ENCODE data around the gene PGAP3.

Gene PGAP3

DNA sequence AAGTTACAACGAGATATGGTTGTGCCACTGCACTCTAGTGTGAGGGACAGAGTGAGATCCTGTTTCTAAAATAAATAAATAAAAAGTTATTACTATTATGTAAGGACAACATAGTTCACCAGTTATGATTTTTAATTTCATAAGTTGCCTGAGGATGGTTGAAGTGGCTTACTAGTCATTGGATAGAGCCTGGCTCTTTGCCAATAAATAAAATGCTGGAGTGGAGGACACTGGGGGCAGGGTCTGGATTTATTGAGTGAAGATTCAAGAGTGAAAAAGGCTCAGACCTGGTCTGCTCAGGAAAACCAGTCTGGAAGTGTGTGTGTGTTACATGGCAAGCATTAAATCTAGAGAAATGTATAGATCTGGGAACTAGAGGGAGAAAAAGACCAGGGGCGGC is 48.8 kb downstream of the PGAP3 start:
- H2AFZ ChIP-seq (ENCODE audit: low read length) = no peak overlapping the region
- no peaks in the 10 kb centered on the region for H3F3A ChIP-seq (ENCODE audit: insufficient read depth, low read length)
- no peak for TF ChIP-seq EZH2 (IDR thresholded peaks at IDR 0.05; ENCODE audit: borderline replicate concordance, low read length)
- TF ChIP-seq, protein P1, sequence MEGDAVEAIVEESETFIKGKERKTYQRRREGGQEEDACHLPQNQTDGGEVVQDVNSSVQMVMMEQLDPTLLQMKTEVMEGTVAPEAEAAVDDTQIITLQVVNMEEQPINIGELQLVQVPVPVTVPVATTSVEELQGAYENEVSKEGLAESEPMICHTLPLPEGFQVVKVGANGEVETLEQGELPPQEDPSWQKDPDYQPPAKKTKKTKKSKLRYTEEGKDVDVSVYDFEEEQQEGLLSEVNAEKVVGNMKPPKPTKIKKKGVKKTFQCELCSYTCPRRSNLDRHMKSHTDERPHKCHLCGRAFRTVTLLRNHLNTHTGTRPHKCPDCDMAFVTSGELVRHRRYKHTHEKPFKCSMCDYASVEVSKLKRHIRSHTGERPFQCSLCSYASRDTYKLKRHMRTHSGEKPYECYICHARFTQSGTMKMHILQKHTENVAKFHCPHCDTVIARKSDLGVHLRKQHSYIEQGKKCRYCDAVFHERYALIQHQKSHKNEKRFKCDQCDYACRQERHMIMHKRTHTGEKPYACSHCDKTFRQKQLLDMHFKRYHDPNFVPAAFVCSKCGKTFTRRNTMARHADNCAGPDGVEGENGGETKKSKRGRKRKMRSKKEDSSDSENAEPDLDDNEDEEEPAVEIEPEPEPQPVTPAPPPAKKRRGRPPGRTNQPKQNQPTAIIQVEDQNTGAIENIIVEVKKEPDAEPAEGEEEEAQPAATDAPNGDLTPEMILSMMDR (IDR thresholded peaks at IDR 0.05; ENCODE audit: low read length) = no peak
- no peaks in the 10 kb centered on the region for H3K9me2 ChIP-seq (ENCODE audit: low read depth, low read length)
- no peak overlapping the region for H3K9ac ChIP-seq (ENCODE audit: low read length)
- H3K9me3 ChIP-seq (ENCODE audit: low read length) = no peaks in the 10 kb centered on the region
- H3K36me3 ChIP-seq (ENCODE audit: insufficient read depth, low read length) = no peaks in the 10 kb centered on the region
- H3K27me3 ChIP-seq (ENCODE audit: insufficient read depth, low read length) = no peaks in the 10 kb centered on the region
- H3K4me2 ChIP-seq (ENCODE audit: low read length) = no peak overlapping the region
- peaks cover 28% of the 10 kb centered on the region for H3K4me1 ChIP-seq (ENCODE audit: insufficient read depth, low read length, severe bottlenecking)
- no peaks in the 10 kb centered on the region for H4K20me1 ChIP-seq (ENCODE audit: insufficient read depth, low read length)
- no peak overlapping the region for H3K27ac ChIP-seq (ENCODE audit: low read depth, low read length, poor library complexity, severe bottlenecking)
- no peaks in the 10 kb centered on the region; the same call in 1 of the 2 replicates for H3K79me2 ChIP-seq (ENCODE audit: insufficient read depth, low read length)
- H3K4me3 ChIP-seq (ENCODE audit: low read depth, low read length, poor library complexity, severe bottlenecking) = no peak overlapping the region

DNA sequence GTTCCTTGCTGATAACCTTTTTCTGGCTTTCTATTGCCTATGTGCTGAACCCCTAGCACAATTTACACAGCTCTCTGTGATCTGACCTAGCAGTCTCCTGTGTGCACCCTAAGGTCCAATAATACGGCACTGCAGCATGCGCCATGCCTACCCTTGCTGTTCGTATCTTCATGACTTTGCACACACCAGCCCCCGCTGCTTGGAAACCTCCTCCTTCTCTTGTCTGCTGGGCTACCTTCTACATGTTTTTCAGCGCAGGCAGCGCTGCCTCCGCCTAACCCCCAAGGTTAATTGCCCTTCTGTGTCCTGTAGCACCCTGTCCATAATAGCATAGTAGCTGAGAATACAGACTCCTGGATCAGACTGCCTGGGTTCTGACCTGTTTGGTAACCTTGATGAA is 49.5 kb downstream of the PGAP3 start:
- Histone ChIP-seq H3K79me2 (ENCODE audit: insufficient read depth, low read length) (no peaks in the 10 kb centered on the region; the same call in 1 of the 2 replicates), H3K36me3 (ENCODE audit: insufficient read depth, low read length) (no peaks in the 10 kb centered on the region), H3K27ac (ENCODE audit: low read depth, low read length, poor library complexity, severe bottlenecking) (no peak overlapping the region), H3K9me2 (ENCODE audit: low read depth, low read length) (no peaks in the 10 kb centered on the region), H3K9me3 (ENCODE audit: low read length) (no peaks in the 10 kb centered on the region), H3F3A (ENCODE audit: insufficient read depth, low read length) (no peaks in the 10 kb centered on the region), H3K9ac (ENCODE audit: low read length) (peak overlapping the region; percentile 84), H4K20me1 (ENCODE audit: insufficient read depth, low read length) (no peaks in the 10 kb centered on the region), H3K4me1 (ENCODE audit: insufficient read depth, low read length, severe bottlenecking) (peaks cover 28% of the 10 kb centered on the region), H3K4me2 (ENCODE audit: low read length) (peak overlapping the region; percentile 96), H3K4me3 (ENCODE audit: low read depth, low read length, poor library complexity, severe bottlenecking) (peak overlapping the region; percentile 81), H2AFZ (ENCODE audit: low read length) (no peak overlapping the region), H3K27me3 (ENCODE audit: insufficient read depth, low read length) (no peaks in the 10 kb centered on the region)
- TF ChIP-seq, protein P1 (IDR thresholded peaks at IDR 0.05; ENCODE audit: low read length) = no peak

DNA sequence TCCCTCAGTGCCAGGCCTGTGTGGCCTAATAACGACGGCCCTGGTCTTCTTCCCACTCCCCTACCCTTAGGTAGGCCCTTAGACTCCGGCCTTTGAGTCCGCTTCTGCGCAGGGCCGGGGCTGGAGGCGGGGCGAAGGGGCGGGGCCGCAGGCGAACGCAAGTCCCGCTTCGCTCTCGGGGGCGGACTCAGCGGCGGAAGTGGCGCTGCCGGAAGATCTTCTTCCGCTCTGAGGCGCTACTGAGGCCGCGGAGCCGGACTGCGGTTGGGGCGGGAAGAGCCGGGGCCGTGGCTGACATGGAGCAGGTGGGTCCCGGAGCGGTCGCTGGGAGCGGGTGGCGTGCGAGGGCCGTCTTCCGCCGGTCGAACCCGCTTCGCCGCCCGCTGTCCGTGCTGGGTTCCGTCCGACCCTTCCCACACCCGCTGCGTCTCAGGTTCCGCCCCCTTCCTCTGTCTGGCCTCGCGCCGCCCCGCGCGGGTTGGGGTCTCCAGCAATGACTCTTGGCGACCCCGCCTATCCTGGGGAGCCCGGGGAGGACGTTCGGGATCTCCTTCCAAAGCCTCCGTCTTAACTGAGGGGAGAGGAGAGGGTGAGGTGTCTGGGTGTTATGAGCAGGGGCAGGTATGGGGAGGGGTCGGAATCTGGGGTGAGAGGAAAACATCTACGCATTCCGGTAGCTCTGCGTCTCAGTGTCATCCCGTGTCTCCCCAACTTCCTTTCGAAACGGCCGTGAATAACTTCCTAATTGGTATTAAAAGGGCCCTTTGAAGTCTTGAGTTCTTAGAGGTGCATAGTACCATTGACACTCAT is 50.7 kb downstream of the PGAP3 start, which contains the start of gene STARD3:
STARD3 (plus strand) TSS at position 218 of the 810 bp plus-strand sequence. CDS start 16,388 bp downstream, outside the sequence.
- Histone ChIP-seq H3K9ac (ENCODE audit: low read length) (peak within 1 kb of the TSS; percentile 84), H3F3A (ENCODE audit: insufficient read depth, low read length) (no peaks in the 10 kb centered on the region), H3K79me2 (ENCODE audit: insufficient read depth, low read length) (no peaks in the 10 kb centered on the region; the same call in 1 of the 2 replicates), H3K9me2 (ENCODE audit: low read depth, low read length) (no peaks in the 10 kb centered on the region), H2AFZ (ENCODE audit: low read length) (no peak within 1 kb of the TSS), H3K36me3 (ENCODE audit: insufficient read depth, low read length) (no peaks in the 10 kb centered on the region), H3K27ac (ENCODE audit: low read depth, low read length, poor library complexity, severe bottlenecking) (peak within 1 kb of the TSS; percentile 30), H3K27me3 (ENCODE audit: insufficient read depth, low read length) (no peaks in the 10 kb centered on the region), H3K4me3 (ENCODE audit: low read depth, low read length, poor library complexity, severe bottlenecking) (peak within 1 kb of the TSS; percentile 81), H3K9me3 (ENCODE audit: low read length) (no peaks in the 10 kb centered on the region), H4K20me1 (ENCODE audit: insufficient read depth, low read length) (no peaks in the 10 kb centered on the region), H3K4me1 (ENCODE audit: insufficient read depth, low read length, severe bottlenecking) (peaks cover 28% of the 10 kb centered on the region), H3K4me2 (ENCODE audit: low read length) (peak within 1 kb of the TSS; percentile 96)
- TF ChIP-seq, protein P1 (IDR thresholded peaks at IDR 0.05; ENCODE audit: low read length) = no peak
- TF ChIP-seq EZH2 (IDR thresholded peaks at IDR 0.05; ENCODE audit: borderline replicate concordance, low read length) = no peak
